HG03045 (cell line): Measurements from ENCODE around the gene HPCA.

ENCODE experiments used
- ATAC-seq: cut with Tn5 transposase; IDR thresholded peaks from one replicate; pipeline ENCODE4 v1.9.1; 2021; ENCODE audit warnings: mild to moderate bottlenecking, moderate library complexity; ENCODE audit not compliant: unreplicated experiment

HPCA gene

GRCh38 chr1:32870615-32871363, 15.5 kb upstream of the HPCA start, which contains the start of gene FNDC5:
FNDC5 (minus strand) TSS chr1:32870912.
- no peak for ATAC-seq

GRCh38 chr1:32871364-32872191, 14.7 kb upstream of the HPCA start:
- no peak for ATAC-seq

GRCh38 chr1:32872192-32872460, 14.2 kb upstream of the HPCA start:
- ATAC-seq = no peak

GRCh38 chr1:32873484-32873883, 12.8 kb upstream of the HPCA start:
- no peak for ATAC-seq

GRCh38 chr1:32874860-32875752, 11.2 kb upstream of the HPCA start:
- no peak for ATAC-seq

GRCh38 chr1:32876341-32877210, 9.7 kb upstream of the HPCA start:
- no peak for ATAC-seq

GRCh38 chr1:32877211-32878110, 8.8 kb upstream of the HPCA start:
- no peak for ATAC-seq

- ATAC-seq = no peak
Measured at GRCh38 chr1:32878183-32878582, 8.1 kb upstream of the HPCA start.

- ATAC-seq = no peak
Measured at GRCh38 chr1:32878637-32879041, 7.7 kb upstream of the HPCA start.

- ATAC-seq = no peak
Measured at GRCh38 chr1:32881291-32881690, 5.0 kb upstream of the HPCA start.

GRCh38 chr1:32881871-32882850, 4.1 kb upstream of the HPCA start:
- no peak for ATAC-seq

GRCh38 chr1:32883338-32884031, 2.8 kb upstream of the HPCA start:
- no peak for ATAC-seq

- ATAC-seq = no peak
Measured at GRCh38 chr1:32884032-32884372, 2.3 kb upstream of the HPCA start.

GRCh38 chr1:32884726-32885125, 1.6 kb upstream of the HPCA start:
- ATAC-seq = no peak

GRCh38 chr1:32885676-32886003, 651 bp upstream of the HPCA start:
- ATAC-seq = no peak

GRCh38 chr1:32886828-32887414, 630 bp downstream of the HPCA start:
- ATAC-seq = no peak

GRCh38 chr1:32887623-32888022, 1.3 kb downstream of the HPCA start:
- no peak for ATAC-seq

- ATAC-seq = no peak
Measured at GRCh38 chr1:32888134-32888533, 1.8 kb downstream of the HPCA start.
